Spinal cord (tissue), 10 donors: Measurements from ENCODE around the gene HDAC2. TPM values are rescaled to one million over a fixed set of nuclear protein-coding genes. Genes with fewer than 3 reads are reported as not detected.
"Not testable (repeated sequence)": the region's sequence is repeated elsewhere in the genome, so short reads cannot be mapped to it uniquely, and the experiment has no call there.

Experiments
- DNase-seq, 6 donors: peaks; one replicate each; pipeline versions ENCODE4 v3.0.0 to v3.0.0-alpha.2; 2013 to 2015; ENCODE audit warnings: low spot score in 6 of 6, low read depth in 4 of 6
- H3K27ac ChIP-seq: one replicate; pipeline ENCODE4 v1.5.1; 2013; ENCODE audit warnings: low read depth, low read length, control low read depth
- H3K27me3 ChIP-seq: one replicate; pipeline ENCODE4 v1.6.1; 2013; ENCODE audit warnings: low read length; ENCODE audit not compliant: control insufficient read depth, insufficient read depth
- H3K36me3 ChIP-seq: one replicate; pipeline ENCODE4 v1.6.1; 2013; ENCODE audit warnings: low read length; ENCODE audit not compliant: control insufficient read depth, insufficient read depth
- H3K4me1 ChIP-seq: one replicate; pipeline ENCODE4 v1.6.1; 2013; ENCODE audit warnings: low read length; ENCODE audit not compliant: control insufficient read depth, insufficient read depth
- H3K4me3 ChIP-seq: one replicate; pipeline ENCODE4 v1.5.1; 2013; ENCODE audit warnings: low read depth, low read length, control low read depth
- H3K9me3 ChIP-seq: one replicate; pipeline ENCODE4 v1.6.1; 2013; ENCODE audit warnings: low read length; ENCODE audit not compliant: control insufficient read depth, insufficient read depth
- WGBS: methylation state at CpG from one replicate; pipeline ENCODE4 v1.1.5; 2013; ENCODE audit warnings: missing lambda C conversion rate; ENCODE audit not compliant: insufficient coverage; 5-methylcytosine and 5-hydroxymethylcytosine counted together
- polyA plus RNA-seq, 2 donors: library from polyadenylated mRNA; unstranded; fragments of 120-200 nt; gene quantifications; one replicate each; pipeline ENCODE4 v1.2.1, GENCODE V29; 2013; ENCODE audit not compliant: insufficient read length in 2 of 2
- total RNA-seq, 2 donors: library from RNA; depleted of rRNA in 1 of 2; stranded (reverse); fragments of 120-200 nt in 1 of 2; fragments of >200 nt in 1 of 2; gene quantifications; one replicate each; pipeline versions ENCODE4 v1.2.3 to v1.2.4, GENCODE V29; 2013 to 2014
- donor health status: healthy.

Gene HDAC2
- total and polyA plus RNA-seq, 4 donors = 69.3 to 207 (median 155) TPM

GRCh38 chr6:113927001-113927400 lies 43.9 kb downstream of the HDAC2 start:
- H3K27me3 ChIP-seq = no peaks in the 10 kb centered on the region
- no peak overlapping the region for H3K27ac ChIP-seq
- no CpG with 5 or more reads among the region's 2 CpGs for WGBS
- H3K4me3 ChIP-seq = no peak overlapping the region
- H3K9me3 ChIP-seq = peaks cover 9% of the 10 kb centered on the region
- DNase-seq = no peak
- no peaks in the 10 kb centered on the region for H3K4me1 ChIP-seq
- peaks cover 2% of the 10 kb centered on the region for H3K36me3 ChIP-seq

DNA sequence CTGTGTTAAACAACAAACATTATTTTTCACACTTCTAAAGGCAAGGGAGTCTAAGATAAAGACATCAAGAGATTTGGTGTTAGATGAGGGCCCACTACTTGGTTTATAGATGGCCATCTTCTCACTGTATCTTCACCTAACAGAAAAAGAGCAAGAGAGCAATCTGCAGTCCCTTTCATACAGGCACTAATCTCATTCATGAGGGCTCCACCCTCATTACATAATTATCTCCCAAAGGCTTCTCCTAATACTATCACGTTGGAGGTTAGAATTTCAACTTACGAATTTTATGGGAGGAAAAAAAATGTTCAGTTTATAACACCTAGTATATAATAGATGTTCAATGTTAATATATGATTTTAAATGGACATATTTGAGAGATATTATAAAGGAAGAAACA lies 45.6 kb downstream of the HDAC2 start:
- no peaks in the 10 kb centered on the region for H3K27me3 ChIP-seq
- H3K9me3 ChIP-seq = peaks cover 8% of the 10 kb centered on the region
- H3K4me3 ChIP-seq = no peak overlapping the region
- no peaks in the 10 kb centered on the region for H3K4me1 ChIP-seq
- no peak overlapping the region for H3K27ac ChIP-seq
- no CpG with 5 or more reads among the region's 2 CpGs for WGBS
- no peaks in the 10 kb centered on the region for H3K36me3 ChIP-seq
- DNase-seq = no peak

DNA sequence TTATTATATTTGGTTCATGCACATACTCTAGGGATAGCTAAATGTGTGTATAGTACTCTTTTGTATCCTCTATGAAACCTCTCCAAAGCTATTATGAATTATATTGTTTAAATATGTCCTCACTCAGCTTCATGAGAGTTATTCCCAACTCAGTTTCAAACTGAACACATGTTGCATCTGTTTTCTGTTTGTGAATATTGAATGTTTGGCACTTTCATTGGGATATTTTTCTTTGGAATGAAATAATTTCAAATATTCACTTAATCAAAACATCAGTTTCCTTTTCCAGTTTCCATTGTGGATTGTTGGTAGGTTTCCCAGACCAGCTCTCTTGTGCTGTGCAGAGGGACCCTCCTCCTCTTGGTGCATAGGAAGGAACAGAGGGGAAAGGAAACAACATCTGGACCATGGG lies 46.6 kb downstream of the HDAC2 start:
- DNase-seq = peak in 1 of 6 donors; percentile 10
- no peak overlapping the region for H3K27ac ChIP-seq

GRCh38 chr6:113923526-113923925 lies 47.4 kb downstream of the HDAC2 start:
- Histone ChIP-seq H3K27ac (no peak overlapping the region), H3K36me3 (no peaks in the 10 kb centered on the region), H3K4me3 (no peak overlapping the region), H3K4me1 (no peaks in the 10 kb centered on the region), H3K27me3 (no peaks in the 10 kb centered on the region), H3K9me3 (no peaks in the 10 kb centered on the region)
- no peak for DNase-seq

More for the DNA sequence above, 46.6 kb downstream of the HDAC2 start:
- Histone ChIP-seq H3K4me1 (no peaks in the 10 kb centered on the region), H3K4me3 (no peak overlapping the region), H3K9me3 (no peaks in the 10 kb centered on the region), H3K36me3 (no peaks in the 10 kb centered on the region), H3K27me3 (no peaks in the 10 kb centered on the region)

- no CpG with 5 or more reads among the region's 4 CpGs for WGBS
- H3K4me1 ChIP-seq = no peaks in the 10 kb centered on the region
- H3K9me3 ChIP-seq = no peaks in the 10 kb centered on the region
Observed at GRCh38 chr6:113921299-113921904, 49.5 kb downstream of the HDAC2 start.

GRCh38 chr6:113920663-113921267 lies 50.2 kb downstream of the HDAC2 start:
- no peaks in the 10 kb centered on the region for H3K4me1 ChIP-seq
- WGBS = 42% methylated on average over 2 of the region's 3 CpGs
- no peak for DNase-seq
- no peak overlapping the region for H3K4me3 ChIP-seq
- H3K27ac ChIP-seq = no peak overlapping the region
- H3K27me3 ChIP-seq = no peaks in the 10 kb centered on the region
- H3K9me3 ChIP-seq = no peaks in the 10 kb centered on the region
- no peaks in the 10 kb centered on the region for H3K36me3 ChIP-seq

More at GRCh38 chr6:113921299-113921904, 49.5 kb downstream of the HDAC2 start:
- no peak for DNase-seq
- Histone ChIP-seq H3K27ac (no peak overlapping the region), H3K36me3 (no peaks in the 10 kb centered on the region), H3K4me3 (no peak overlapping the region), H3K27me3 (no peaks in the 10 kb centered on the region)

DNA sequence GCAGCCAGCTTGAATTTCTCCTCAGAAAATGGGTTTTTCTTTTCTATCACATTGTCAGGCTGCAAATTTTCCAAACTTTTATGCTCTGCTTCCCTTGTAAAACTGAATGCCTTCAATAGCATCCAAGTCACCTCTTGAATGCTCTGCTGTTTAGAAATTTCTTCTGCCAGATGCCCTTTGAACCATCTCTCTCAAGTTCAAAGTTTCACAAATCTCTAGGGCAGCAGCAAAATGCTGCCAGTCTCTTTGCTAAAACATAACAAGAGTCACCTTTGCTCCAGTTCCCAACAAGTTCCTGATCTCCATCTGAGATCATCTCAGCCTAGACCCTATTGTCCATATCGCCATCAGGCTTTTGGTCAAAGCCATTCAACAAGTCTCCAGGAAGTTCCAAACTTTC lies 60.7 kb downstream of the HDAC2 start:
- H3K36me3 ChIP-seq, DNase-seq, H3K9me3 ChIP-seq, H3K4me3 ChIP-seq, H3K4me1 ChIP-seq, H3K27ac ChIP-seq, H3K27me3 ChIP-seq: not testable (repeated sequence)
- WGBS = 92% methylated on average over 1 of the region's 1 CpG

GRCh38 chr6:113909224-113909856 lies 61.6 kb downstream of the HDAC2 start:
- DNase-seq = peak; percentile 54 to 95 (median 74)
- Histone ChIP-seq H3K9me3 (peaks cover 2% of the 10 kb centered on the region), H3K4me1 (peaks cover 1% of the 10 kb centered on the region), H3K4me3 (no peak overlapping the region), H3K27ac (no peak overlapping the region), H3K27me3 (no peaks in the 10 kb centered on the region), H3K36me3 (peaks cover 2% of the 10 kb centered on the region)
- WGBS = no CpG with 5 or more reads among the region's 6 CpGs

- Histone ChIP-seq H3K36me3 (peaks cover 2% of the 10 kb centered on the region), H3K27me3 (no peaks in the 10 kb centered on the region), H3K27ac (peak overlapping the region; percentile 33), H3K4me3 (no peak overlapping the region), H3K9me3 (peaks cover 2% of the 10 kb centered on the region), H3K4me1 (peaks cover 7% of the 10 kb centered on the region)
- DNase-seq = no peak
- 76% methylated on average over 3 of the region's 3 CpGs for WGBS
Observed at GRCh38 chr6:113908801-113909200, 62.1 kb downstream of the HDAC2 start.
